KG1 (cell line): Measurements from ENCODE around the gene ZNF296.
A peak's percentile ranks its signal among the peaks of the same experiment; 100 is the strongest.

Experiments
- DNase-seq: peaks from one replicate; lab custom pipeline; 2025; lab: John Stamatoyannopoulos, UW

Gene ZNF296

DNA sequence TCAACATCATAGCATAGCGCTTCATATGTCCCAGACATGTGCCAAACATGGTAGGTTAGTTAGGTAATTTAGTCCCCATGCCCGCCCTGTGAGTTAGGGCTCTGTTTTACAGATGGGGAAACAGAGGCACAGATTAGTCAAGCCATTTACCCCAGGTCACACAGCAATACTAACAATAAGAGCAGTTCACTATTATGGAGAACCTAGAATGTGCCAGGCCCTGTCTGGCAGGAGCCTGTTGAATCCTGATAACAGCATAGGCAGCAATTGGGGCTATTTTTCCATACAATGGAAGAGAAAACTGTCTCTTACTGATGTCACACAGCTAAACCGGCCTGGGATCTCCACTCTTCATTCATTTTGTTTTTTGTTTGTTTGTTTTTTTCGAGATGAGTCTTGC is 10.2 kb upstream of the ZNF296 start:
- no peak for DNase-seq

DNA sequence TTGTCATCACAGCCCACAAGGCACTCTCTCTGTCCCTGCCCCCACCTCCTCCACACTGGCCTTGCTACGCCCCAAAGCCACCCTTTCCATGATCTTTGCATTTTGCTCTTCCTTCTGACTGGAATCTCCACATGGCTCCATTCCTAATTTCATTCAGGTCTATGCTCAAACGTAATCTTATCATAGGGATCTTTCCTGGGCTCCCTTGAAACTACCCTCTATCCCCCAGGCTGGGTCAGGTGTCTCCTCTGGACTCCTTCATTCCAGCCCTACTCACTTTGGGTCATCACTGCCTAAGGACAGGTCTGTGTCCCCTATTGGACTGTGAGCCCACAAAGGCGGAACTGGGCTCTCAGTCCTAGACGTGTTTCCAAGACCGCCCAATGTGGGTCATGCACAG is 5.9 kb upstream of the ZNF296 start:
- no peak for DNase-seq

DNA sequence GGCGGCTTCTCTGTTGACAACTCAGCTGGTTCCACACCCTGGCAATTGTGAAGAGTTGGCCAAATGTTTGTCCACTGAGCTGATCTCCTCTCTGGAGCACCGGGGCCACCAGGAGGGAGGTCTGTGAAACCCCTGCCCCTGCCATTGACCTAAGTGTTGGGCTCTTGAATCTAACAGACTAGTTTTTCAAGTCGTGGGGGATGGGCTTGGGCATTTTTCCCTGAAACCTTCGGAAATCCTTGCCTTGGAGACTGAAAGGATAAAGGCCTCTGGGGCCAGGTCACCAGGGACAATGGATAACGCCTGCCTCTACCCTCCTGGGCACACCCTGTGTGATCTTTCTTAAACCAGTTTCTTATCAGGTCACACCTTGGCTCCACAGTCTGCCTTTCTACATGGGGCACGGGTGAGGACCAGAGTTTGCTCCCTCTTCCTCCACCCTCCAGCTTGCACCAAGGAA is 3.7 kb upstream of the ZNF296 start:
- no peak for DNase-seq

DNA sequence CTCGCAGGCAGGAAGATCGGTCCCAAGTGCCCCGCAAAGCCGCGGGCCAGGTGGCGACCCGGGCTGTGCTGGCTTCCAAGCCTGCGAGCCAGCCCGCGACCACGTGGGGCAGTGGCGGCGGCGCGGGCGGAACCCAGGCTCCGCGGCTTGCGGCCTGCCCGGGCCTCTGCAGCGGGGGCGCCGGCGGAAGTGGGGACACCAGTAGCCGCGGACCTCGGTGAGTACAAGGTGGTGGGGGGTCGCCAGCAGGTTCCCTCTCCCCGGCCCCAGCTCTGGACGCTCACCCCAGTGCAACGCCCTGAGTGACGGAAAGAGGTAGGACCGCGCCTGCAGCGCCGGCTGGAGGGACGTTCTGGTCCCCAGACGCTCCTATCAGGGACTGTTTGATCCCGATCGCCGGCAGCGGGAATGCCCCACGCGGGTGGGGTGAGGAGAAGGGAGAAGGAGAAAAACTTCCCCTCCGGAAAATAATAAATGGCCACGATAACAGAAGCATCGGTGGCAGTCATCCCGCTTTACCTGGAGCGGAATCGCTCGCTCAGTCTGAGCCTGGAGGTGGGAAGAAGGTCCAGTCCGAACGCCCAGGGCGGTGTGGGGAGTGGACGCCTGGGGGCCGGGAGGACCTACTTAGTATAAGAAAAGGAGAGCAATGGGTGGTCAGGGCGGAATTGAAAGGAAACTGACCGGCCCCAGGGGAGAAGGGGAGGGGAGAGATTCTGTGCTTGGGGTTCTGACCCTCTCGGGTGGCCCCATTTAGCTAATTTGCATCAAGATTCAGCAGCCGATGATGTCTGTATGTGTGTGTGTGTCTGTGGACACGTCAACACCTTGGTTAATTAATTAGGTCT is 3.0 kb upstream of the ZNF296 start, which contains the start of gene GEMIN7:
GEMIN7 (plus strand) TSS at position 198 of the 848 bp plus-strand sequence. CDS start 10,855 bp downstream, outside the sequence.
- peak; percentile 72 for DNase-seq

DNA sequence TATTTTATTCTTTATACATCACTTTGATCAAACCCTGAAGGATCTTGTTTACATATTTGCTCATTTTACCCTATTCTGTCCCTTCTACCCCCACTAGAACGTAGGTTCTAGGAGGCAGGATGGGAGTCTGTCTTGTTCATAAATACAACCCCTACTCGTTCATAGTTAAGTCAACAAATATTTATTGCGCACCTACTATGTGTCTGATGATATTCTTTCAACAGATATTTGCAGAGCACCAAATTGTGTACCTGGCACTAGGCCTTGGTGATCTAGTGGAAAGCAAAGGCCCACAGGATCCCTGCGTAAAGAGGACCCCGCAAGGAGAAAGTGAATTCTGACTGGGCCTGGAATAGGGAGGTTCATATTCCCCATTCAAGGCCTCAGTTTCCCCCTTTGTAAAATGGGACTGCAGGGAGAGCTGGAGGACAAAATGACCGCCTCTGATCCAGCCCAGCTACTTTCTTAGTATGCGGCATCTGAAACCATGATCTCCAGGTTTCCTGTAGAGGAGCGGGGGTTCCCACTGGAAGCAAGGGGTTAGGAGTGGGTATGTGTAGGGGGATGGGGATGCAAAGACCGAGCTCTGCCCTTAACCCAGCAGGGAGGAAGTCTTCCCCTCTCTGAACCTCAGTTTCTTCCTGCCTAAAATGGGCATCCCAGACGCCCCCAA is 2.2 kb upstream of the ZNF296 start:
- no peak for DNase-seq

DNA sequence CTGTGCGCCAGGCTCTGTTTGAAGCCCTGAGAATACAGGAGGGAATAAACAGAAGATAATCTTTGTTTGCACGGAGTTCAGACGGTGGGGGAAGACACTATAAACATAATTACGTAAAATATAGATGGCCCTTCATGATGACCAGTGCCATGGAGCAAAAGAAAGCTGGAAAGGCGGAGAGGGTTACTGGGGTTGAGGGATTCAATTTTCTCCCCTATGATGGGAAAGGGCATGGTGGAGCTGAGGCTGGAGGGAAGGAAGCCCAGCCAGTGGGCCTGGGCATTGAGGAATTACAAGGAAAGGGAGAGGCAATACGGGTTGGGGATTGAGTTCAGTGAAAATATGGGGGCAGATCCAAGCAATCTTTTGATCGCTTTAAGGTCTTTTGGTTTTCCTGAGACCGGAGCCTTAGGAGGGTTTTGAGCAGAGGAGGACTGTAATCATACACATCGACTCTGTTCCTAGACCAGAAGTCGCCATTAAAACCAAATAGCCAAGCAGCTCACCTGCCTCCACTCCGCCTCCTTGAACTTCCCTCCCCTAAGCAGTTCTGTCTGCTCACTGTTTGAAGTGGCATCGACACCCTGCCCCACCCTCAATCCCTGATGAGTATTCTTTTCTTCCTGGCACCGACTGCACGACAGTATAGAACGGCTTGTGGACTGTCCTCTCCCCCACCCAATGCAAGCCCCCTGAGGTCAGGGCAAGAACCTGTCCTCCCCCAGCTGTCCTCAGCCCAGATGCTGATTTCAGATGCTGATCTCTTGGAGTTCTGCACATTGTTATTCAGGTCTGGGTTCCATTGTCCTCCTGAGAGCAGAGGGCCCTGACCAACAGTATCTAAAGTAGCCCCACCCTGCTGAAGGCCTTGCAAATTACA is 813 bp upstream of the ZNF296 start:
- DNase-seq: no peak

DNA sequence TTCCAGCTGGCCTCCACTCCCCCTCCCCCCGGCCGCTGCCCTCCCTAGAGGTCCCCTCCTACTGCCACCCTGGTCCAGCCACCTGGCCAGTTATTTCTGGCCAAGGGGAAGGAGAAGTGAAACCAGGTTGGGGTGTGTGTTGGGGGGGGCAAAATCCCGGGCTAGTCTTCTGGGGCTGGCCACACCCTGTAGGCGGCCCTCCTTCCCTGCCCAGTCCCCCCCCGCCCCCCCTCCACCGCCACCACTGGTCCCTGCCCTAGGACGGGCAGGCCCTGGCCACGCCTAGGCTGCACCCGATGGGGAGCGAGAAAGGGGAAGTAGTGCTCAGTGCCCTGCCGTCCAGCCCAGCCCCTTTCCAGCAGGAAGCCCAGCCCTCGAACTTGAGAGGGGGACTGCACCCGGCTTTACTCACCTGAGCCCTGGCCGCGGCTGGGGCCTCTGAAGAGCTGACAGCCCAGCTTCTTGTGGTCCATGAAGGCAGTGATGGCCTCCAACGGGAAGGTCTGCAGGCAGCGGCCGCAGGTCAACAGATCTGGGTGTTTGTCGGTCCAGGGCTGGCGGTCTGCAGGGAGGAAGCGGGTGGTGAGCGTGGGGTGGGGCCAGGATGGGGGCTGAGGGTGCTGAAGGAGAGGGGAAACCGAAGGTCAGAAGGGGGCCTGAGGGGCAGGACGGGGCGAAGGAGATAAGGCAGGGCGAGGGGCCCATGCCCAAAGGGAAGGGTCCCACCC is 813 bp downstream of the ZNF296 start:
- DNase-seq: peak; percentile 63

DNA sequence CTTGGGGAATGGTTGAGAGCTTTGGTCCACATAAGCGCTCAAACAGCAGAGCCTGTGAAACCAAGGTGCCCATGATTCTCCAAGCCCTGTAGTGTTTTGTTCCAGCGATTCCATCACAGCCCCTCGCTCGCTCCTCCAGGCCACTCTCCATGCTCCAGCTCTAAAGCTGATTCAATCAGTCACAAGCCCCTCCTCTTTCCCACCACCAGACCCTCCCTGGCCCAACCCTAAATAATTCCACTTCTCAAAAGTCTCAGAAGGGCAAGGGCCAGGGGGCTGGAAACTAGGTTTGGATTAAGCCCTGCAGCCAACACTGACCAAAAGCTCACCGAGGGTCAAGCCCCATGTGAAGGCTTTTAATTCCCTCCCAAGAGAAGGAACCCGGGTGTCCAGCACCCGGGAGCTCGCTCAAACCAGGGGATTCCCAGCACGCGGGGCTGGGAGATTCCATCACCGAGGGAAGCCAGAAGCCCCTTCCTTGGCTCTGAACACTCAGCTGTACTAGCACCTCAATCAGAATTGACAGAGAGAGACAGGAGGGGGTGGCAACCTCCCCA is 1.5 kb downstream of the ZNF296 start:
- DNase-seq: no peak

DNA sequence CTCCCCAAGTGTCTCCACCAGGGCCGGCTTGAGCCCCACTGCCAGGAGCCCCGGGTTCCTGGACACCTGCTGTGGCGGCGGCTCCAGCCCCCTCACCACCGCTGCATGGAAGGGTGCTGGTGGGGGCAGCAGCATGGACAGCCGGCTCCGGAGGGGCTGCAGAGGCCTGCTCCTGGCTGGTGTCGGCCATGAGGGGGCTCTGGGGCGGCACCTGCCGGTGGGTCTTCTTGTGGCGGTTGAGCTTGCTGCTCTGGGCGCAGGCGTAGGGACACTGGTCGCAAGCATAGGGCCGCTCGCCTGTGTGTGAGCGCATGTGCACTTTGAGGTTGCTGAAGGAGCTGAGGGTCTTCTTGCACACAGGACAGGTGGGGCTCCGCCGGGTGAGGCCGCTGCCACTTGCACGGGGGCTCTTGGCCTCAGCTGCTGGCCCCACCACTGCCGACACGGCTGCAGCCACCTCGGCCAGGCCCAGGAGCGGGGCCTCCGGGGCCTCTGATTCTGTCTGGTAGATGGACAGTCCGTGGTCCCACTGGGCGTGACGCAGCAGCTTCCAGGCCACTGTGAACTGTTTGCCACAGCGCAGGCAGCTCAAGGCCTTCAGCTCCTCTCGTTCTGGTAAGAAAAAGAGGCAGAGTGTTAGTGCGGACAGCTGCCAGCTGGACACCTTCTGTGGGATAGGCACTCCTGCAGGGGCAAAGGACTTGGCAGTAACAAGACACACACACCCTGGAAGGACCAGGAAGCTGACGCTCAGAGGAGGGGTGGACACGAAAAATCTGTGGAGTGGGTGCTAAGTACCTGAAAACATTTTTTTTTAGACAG is 4.1 kb downstream of the ZNF296 start:
- no peak for DNase-seq

DNA sequence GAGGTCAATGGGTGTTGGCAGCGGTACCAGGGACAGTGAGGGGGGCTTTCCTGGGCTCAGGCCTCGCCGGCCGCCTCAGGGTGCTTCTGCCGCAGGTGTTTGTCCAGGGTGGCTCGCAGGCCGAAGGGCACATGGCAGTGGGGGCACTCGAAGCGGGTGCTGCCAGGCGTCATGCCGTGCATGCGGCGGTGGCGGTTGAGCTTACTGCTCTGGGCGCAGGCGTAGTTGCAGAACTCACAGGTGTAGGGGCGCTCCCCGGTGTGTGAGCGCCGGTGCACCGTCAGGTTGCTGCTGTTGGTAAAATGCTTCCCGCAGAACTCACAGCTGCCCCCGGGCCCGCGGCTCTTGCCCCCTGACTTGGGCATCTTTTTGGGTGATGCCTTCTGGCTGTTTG is 4.7 kb downstream of the ZNF296 start:
- no peak for DNase-seq

DNA sequence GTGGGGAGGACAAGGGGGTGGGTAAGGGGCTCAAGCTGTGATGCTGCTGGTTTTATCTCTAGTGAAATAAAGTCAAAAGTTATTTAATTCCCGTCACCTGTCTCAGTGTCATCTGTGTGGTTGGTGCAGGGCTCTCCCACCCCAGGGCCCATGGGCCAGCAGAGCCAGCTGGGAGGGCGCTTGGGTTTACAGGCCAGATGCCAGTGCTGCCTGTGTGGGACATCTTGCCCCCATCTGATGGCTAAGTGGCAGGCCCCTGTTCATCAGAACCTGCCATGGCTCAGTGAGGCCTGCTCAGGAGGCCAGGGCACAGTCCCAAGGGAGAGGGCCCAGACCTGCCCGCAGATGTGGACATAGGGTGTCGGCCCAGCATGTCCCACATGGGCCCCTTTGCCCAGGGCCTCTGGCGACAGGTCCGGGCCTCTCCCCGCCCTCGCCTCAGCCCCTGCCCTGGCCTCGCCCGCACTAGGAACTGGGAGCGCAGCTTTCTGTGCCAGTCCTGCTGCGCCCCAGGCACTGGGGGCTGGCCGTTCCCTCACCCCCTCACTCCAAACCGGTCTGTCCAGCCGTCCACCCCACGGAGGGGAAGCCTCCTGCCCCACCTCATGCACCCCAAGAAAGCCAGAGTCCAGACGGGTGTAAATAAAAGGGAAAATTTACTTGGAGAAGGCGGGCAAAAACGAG is 5.3 kb downstream of the ZNF296 start:
- DNase-seq: no peak

DNA sequence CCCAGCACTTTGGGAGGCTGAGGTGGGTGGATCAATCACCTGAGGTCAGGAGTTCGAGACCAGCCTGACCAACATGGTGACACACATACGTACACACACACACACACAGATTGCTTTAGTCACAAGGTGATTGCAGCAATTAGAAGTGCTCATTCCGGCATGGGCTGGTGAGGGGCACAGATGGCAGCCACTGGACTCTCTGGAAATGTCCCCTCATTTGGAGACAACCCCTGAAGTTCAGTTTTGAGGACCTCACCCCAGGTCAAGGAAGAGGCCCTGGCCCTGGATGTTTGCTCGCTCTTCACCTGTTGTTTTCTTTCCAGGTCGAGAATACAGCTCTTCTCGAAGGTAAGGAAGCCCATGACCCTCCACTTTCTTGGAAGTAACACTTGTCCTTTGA is 6.1 kb downstream of the ZNF296 start:
- DNase-seq: no peak

DNA sequence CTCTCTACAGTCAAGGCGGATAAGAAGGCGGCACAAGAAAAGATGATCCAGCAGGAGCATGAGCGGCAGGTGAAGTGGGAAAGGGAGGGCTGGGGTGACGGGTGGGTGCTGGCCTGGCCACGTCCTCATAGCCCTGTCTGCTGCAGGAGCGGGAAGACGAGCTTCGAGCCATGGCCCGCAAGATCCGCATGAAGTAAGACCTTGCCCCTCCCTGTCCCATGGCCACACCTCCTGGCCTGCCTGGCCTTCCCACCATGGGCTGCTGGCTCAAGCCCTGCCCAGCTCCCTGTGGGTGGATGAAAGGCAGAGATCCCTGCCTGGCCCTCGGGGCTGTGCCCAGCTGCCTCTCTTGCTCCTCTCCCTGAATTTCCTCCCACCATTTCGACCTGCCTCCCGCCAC is 7.2 kb downstream of the ZNF296 start:
- DNase-seq: no peak

DNA sequence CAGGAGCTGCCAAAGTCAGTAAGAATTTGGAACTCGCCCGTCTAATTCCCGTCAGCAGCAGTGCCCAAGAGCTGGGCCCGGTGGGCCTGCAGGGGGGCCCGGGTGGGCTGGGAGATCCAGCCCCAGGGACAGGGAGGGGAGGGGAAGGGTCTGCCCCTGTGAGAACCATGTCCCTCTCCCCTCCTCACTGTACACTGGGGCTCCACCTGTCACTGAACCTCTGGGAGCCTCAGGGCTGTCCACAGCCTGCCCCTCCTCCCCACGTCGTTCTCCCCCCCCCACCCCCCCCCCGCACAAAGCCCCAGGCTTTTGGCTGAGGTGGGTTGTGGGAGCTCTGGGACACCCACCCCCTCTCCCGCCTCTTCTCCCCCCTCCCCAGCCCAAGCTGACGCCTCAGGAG is 8.2 kb downstream of the ZNF296 start:
- no peak for DNase-seq

DNA sequence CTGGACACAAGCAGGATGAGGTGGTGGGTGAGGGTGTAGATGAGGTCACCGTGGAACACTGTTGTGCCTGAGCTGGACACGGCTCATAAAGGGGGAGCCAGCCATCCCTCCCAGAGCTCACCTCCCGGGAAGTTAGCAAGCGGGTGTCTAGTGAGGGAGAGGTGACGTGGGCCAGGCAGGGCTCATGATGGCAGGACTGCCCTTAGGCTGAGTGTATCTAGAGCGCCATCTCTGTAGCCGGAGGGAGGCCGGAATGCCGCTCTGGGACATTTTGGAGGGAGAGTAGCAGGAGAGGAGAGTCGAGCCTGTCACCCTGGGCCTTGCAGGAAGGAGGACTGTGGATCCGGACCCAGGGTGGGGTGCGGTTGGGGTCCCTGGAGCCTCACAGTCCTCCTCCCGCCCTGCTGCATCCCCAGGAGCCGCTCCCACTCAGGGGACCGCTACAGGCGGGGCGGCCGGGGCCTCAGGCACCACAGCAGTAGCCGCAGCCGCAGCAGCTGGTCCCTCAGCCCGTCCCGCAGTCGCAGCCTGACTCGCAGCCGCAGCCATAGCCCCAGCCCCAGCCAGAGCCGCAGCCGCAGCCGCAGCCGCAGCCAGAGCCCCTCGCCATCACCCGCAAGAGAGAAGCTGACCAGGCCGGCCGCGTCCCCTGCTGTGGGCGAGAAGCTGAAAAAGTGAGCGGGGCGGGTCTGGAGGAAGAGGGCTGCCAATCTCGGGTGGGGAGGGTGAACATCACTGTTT is 9.2 kb downstream of the ZNF296 start:
- no peak for DNase-seq

DNA sequence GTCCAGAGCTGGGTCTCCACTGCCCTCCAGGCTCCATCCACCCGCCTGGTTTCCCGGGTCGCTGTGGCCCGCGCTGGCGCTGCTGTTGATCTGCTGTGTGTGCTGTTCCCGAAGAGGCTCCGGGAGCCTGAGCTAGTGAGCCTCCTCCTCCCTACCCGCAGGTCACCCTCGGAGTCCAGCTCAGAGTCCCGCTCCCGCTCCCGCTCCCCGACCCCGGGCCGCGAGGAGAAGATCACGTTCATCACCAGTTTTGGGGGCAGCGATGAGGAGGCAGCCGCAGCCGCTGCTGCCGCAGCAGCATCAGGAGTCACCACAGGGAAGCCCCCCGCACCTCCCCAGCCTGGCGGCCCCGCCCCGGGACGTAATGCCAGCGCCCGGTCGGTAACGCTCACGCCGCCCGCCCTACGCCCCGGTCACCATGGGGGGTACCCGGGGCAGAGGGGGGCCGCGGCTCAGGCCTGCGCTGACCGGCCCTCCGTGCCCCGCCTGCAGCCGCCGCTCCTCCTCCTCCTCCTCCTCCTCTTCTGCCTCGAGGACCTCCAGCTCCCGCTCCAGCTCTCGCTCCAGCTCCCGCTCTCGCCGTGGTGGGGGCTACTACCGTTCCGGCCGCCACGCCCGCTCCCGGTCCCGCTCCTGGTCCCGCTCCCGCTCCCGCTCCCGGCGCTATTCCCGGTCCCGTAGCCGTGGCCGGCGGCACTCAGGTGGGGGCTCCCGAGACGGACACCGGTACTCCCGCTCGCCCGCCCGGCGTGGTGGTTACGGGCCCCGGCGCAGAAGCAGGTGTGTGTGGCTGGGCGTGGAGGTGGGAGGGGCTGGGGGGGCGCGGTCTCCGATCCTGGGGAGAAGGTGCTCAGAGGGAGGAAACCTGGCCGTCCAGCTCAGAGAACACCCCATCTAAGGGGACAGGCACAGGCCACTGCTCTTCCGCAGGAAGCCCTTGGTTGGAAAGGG is 12.2 kb downstream of the ZNF296 start:
- DNase-seq: no peak

DNA sequence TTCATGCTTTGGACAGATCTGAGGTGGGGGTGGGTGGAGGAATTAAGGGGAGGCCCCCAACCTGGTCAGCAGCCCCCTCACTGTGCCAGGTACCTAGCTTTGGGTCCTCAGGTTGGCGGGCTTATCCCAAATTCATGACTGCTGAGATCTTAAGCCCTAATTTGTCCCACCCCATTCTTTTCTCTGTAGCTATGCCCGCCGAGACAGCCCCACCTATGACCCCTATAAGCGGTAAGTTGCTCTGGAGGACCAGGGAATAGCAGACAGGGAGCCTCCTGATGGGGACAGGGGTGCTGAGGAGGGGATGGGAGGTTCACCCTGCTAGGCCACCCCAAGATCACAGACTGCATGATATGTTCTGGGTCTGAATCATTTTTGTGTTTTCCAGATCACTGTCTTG is 14.3 kb downstream of the ZNF296 start:
- no peak for DNase-seq
